GM19238 (cell line): ENCODE measurements around the gene EFNA5.

Experiments used
- DNase-seq: peaks from one replicate; pipeline ENCODE4 v3.0.0; 2011; ENCODE audit warnings: low spot score; ENCODE audit not compliant: insufficient read length

EFNA5 gene

DNA sequence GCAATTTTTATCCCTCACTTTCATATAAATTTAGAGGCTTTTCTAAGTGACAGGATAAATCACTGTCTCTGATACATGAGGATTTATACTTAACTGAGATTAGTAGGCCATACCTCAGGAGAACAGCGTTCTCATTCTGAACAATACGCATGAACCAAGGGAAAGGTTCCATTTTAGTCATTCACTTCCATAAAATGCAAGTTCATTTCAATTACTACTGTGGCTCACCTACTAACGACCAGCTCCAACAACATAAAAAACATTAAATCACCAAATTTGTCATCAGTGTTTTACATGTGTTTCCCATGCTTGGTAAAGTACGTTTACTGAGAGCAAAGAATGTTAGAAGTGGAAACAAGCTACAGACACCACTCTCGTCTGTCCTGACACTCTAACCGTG lies 67.4 kb downstream of the EFNA5 start:
- DNase-seq, result no peak

DNA sequence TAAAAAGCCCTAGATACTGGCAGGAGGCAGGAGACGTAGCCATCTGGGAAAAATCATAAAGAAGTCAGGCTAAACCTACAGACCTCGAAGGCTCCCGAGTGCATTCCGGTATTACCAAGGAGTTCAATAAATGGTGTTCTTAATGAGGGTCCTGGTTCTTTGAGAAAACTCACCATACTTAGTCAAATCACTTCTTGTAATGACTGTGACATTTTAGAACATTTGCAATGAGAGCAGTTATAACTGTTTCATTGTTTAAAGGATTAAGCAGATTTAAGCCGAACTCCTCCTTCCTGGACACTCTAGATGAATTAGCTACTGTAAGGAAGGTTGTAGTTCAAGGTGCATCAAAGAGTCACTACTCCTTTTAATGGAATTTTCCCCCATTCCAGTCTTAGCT lies 67.8 kb downstream of the EFNA5 start:
- DNase-seq, result no peak

DNA sequence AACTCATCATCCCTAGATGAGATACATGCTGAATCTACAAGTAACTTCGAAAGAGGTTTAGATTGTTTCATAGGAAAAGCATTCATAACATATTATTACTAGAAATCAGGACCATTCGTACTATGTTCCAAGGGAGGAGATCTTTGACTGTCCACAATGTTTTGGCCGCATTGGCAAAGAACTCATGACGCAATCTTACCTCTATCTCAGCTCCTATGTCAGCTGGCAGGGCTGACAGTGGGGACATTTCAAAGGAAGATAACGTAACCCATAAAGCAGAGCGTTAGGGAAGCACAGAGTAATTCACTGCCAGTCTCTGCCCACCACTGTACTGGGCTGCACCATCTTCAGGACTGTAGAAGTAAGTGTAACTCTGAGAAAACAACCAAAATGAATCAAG lies 69.7 kb downstream of the EFNA5 start:
- no peak for DNase-seq

- no peak for DNase-seq
These were observed 71.8 kb downstream of the EFNA5 start for GRCh38 chr5:107598958-107599357.

DNA sequence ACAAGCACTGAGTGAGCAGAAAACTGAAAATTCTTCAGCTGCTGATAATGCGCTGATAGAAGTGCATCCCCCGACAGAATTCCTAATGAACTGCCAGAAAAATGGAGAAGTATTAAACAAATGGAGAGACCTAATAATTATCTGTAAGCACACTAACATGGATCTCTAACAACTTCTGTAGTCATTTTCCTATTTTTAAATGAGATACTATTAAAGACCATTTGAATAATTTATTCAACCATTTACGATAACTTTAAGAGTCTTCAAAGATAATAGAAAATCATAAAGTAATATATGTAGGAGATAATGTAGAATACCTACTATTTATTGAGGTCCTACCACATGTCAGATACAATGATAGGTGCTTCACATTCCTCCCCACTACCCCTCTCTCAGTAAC lies 72.9 kb downstream of the EFNA5 start:
- DNase-seq, result no peak

- DNase-seq, result no peak
These were observed 73.5 kb downstream of the EFNA5 start for GRCh38 chr5:107597247-107597646.

- no peak for DNase-seq
These were observed 76.3 kb downstream of the EFNA5 start for GRCh38 chr5:107594253-107595045.

DNA sequence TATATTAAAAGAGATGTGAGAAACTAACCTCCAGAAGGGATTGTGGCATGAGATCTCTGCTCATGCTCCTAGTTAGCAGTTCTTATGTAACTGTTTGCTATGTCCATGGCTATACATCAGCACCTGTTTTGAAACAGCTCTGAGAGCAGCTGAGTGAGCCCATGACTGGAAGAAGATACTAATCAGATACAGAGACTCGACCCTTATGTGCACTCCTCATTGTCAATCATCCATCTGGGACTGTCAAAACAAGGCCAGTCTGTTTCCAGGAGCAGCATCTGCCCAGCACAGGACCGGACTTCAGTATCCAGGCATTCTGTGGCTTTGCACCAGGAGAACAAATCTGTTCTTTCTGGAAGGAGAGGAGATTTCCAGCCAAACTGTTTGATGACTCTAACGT lies 77.7 kb downstream of the EFNA5 start:
- DNase-seq, result no peak

DNA sequence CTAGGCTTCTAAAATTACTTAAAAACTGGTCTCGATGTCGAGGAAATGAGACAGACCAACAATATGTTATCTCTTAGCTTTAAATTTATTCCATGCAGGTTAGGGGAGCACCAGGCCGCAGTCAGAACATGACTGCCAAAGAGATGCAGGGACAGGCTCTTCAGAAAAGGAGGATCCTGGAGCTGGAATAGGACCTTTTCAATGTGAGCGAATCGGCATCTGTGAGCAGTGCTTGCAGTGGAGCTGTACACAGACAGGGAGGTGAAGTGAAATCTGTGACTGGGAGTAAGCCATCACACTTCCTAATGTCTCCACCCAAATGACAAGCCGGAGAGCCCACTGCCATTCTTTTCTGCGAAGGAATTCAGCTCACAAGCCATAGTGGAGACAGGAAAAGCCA lies 78.2 kb downstream of the EFNA5 start:
- DNase-seq, result no peak

- no peak for DNase-seq
These were observed 80.1 kb downstream of the EFNA5 start for GRCh38 chr5:107590686-107591085.

- no peak for DNase-seq
These were observed 81.1 kb downstream of the EFNA5 start for GRCh38 chr5:107589520-107590193.

- DNase-seq, result no peak
These were observed 88.1 kb downstream of the EFNA5 start for GRCh38 chr5:107582625-107583024.

DNA sequence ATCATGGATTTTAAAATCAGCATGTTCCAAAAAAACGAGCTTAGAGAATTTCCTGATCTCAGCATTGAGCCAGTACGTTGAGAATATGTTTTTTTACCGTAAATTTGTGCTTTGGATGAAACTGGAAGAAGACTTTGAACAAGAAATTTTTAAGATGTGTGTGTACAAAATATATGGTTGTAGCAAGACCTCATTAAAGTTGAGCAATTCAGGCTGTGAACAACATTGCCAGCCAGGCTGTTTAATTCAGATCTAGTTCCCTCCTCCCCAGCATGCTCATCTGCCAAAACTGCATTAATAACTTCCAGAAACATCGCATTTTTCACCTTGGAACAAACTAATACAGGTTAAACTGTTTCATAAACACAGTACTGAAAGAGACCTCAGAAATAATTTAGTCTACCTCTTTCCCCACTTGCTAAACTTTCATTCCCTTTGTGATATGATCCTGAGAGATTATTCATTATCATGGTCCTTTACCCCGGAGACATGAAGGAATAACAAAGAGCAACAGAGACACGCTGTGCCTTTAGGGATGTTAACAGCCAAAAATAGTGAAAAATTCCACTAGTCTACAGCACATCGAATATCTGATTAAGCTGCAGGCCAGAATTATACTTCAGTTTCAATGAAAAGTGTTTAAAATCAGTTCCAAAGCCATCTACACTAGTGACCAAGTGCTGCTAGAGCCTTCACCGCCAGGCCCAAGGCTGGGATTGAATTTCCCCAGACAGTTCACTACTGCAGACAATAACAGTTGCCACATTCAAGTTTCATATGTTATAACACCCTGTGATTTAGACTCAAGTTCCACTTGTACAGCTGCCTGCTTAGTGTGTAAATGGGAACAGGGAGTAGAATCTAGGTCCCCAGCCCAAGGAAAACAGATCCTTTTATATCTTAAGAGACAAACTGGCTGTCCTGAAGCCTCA lies 89.6 kb downstream of the EFNA5 start:
- DNase-seq, result no peak

GRCh38 chr5:107578051-107578635 lies 92.6 kb downstream of the EFNA5 start:
- no peak for DNase-seq

DNA sequence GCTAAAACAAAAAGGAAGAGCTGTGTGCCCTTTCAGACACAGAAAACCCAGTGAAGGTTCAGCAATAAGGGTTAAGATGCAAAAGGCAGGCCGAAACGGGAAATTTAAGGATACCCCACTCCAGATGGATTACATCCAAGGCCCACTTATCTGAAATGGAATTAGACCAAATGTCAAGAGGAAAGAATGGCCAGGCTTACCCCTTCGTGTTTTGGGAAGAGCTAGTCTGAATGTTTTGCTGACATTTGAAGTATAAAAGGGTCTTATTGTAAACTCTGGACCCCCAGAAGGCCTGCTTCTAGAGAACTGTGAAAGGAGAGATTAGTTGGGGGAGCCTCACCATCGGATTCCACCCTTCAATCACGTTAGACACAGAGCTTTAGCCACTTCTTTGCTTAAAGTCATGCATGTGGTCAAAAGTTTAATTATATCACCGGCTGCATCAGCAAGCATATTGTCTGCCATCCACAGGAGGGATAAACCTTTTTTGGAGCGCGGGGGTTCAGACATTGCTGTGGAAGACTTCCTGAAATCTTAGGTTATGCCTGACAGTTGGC lies 93.3 kb downstream of the EFNA5 start:
- no peak for DNase-seq

GRCh38 chr5:107576736-107577393 lies 93.9 kb downstream of the EFNA5 start:
- no peak for DNase-seq

- no peak for DNase-seq
These were observed 94.6 kb downstream of the EFNA5 start for GRCh38 chr5:107576155-107576554.

GRCh38 chr5:107574287-107574686 lies 96.5 kb downstream of the EFNA5 start:
- DNase-seq, result no peak

DNA sequence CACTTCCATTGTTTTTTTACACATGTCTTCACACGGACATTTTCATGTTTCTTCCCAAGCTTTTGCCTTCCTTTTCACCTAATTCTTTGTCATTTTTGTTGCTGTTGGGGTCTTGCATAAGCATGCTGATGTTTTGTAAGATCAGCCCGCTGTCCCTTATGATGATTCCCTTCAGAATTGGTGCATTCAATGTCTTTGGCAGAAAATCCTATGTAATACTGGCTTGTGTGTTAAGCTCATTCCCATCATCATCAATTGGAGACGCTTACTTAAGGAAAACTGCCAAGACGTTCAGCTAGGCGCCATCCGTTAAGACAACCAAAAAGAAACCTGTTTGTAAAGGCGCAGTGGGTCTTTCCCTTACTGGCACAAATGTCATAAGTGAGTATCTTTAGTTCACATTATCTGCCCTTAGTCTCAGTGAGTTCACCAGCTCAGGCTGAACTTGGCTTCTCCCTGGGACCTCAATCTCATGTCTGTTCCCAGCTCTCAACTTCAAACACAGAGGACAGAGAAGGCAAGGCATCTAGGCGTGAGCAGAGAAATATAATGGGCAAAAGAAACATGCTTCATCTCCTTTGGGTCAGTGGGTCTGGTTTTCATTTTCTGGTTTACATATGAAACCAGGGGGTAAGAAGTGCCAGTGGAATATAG lies 97.9 kb downstream of the EFNA5 start:
- DNase-seq, result no peak
